ENCODE measurements around the gene STKLD1. TPM values are rescaled to one million over a fixed set of nuclear protein-coding genes. Genes with fewer than 3 reads are reported as not detected.
A peak's percentile ranks its signal among the peaks of the same experiment; 100 is the strongest.

STKLD1 gene
- total and polyA plus RNA-seq, 9 of the 15 experiments (the other 6 are each of a cell fraction or from before 2014, with no cell fraction given), result 0.10 to 0.65 (median 0.33) TPM; not detected in 2

- Histone ChIP-seq H3K79me2 (ENCODE audit: control insufficient read depth, insufficient read depth, low read length) (no peaks in the 10 kb centered on the region), H3K36me3 (ENCODE audit: control insufficient read depth, insufficient read depth, low read length) (no peaks in the 10 kb centered on the region), H3K9ac (ENCODE audit: insufficient read depth in 1 of 2, low read depth in 2 of 2, low read length in 2 of 2) (peak overlapping the region in 1 of 2 experiments; percentile 14; a peak in 1 of 4 replicates), H3K27ac (ENCODE audit: extremely low read depth, low read depth, low read length) (no peak overlapping the region), H3K27me3 (ENCODE audit: control insufficient read depth in 2 of 2, insufficient read depth in 2 of 2, low read length in 2 of 2) (peaks cover 22 to 45% of the 10 kb centered on the region in 2 experiments; a peak in 4 of 5 replicates), H3K4me3 (no peak overlapping the region), H3K9me3 (replicated peaks; ENCODE audit: control insufficient read depth, insufficient read depth, low read depth, low read length) (peaks cover 5% of the 10 kb centered on the region), H3K4me2 (ENCODE audit: insufficient read depth, low read length) (no peak overlapping the region), H3K4me1 (replicated peaks in 1 of 2; ENCODE audit: control insufficient read depth in 2 of 2, insufficient read depth in 2 of 2, low read length in 2 of 2) (peaks cover 0 to 14% of the 10 kb centered on the region in 2 experiments; a peak in 2 of 5 replicates), H2AFZ (ENCODE audit: low read depth, low read length) (no peak overlapping the region), H4K20me1 (replicated peaks; ENCODE audit: control insufficient read depth, insufficient read depth, low read length) (no peaks in the 10 kb centered on the region; the same call in 1 of the 2 replicates), H3K9me1 (ENCODE audit: control insufficient read depth, insufficient read depth, low read length) (no peaks in the 10 kb centered on the region)
- no TSS peak for BruUV-seq (replicated peaks)
- ATAC-seq (no peak), FAIRE-seq (peak; percentile 32), DNase-seq (ENCODE audit: extremely low read depth in 1 of 4, low spot score in 3 of 4) (no peak)
- ChIA-PET CTCF (ENCODE audit: low intra/inter-chr PET ratio) (no interaction called here), POLR2A (interaction anchor here (0.6 to 2.9 kb wide), 6 partner anchors 8 to 37 kb away, joined by 3 to 13 read pairs (median 4); partner anchors contain the start of genes MED22 and STKLD1)
- intact Hi-C loops (cut with micrococcal nuclease) (no loop called here), in situ Hi-C loops (cut with MboI) (no loop called here)
- WGBS (ENCODE audit: insufficient coverage, low coverage, missing lambda C conversion rate), result 36% methylated on average over 17 of the region's 17 CpGs
- TF ChIP-seq ZHX1 (conservative IDR thresholded peaks at IDR 0.05; ENCODE audit: low read length) (no peak), ZNF24 (IDR thresholded peaks at IDR 0.05) (no peak), CHCHD3 (CRISPR knock-in tag; IDR thresholded peaks at IDR 0.05) (no peak), ETS1 (conservative IDR thresholded peaks at IDR 0.05; ENCODE audit: control insufficient read depth, low read depth, low read length) (no peak), SMAD2 (IDR thresholded peaks at IDR 0.05; ENCODE audit: low read depth, low read length) (no peak), PRDM10 (IDR thresholded peaks at IDR 0.05; ENCODE audit: partially characterized antibody) (no peak), ZBTB49 (CRISPR knock-in tag; IDR thresholded peaks at IDR 0.05; ENCODE audit: borderline replicate concordance) (no peak), SMARCE1 (IDR thresholded peaks at IDR 0.05) (no peak), FOXO4 (CRISPR knock-in tag; IDR thresholded peaks at IDR 0.05) (no peak), ZNF354B (CRISPR knock-in tag; IDR thresholded peaks at IDR 0.05) (no peak)
Measured at GRCh38 chr9:133384736-133385321, 8.7 kb downstream of the STKLD1 start.

Data from K562 (cell line).